Measurements from ENCODE around the gene ATP1A4. TPM values are rescaled to one million over a fixed set of nuclear protein-coding genes. Genes with fewer than 3 reads are reported as not detected.

Gene ATP1A4
- total and polyA plus RNA-seq, 2 donors: 6.2 to 8.3 TPM

DNA sequence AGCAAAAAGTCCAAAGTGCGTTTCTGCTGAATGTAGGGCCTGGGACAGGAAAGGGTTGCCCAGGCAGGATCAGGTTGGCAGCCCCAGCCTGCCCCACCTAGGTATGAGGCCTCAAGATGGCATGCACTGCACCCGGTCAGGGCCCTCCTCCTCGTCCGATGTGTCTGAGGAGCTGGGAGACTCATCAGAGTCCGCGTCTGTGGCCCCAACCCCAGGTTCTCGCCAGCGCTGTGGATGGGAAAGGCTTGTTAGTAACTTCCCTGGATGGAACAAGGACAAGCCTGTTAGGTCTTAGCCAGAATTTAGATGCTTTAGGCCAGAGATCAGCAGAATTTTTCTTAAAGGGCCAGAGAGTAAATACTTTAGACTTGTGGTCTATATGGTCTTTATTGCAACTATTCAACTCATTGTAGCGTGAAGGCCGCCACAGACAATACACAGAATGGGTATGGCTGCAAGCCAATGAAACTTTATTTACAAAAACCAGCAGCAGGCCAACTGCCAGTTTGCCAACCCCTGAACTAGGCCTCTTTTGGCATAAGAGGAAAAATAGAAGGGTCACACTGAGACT, 66.2 kb downstream of the ATP1A4 start:
- 33% methylated on average over 10 of the region's 10 CpGs for WGBS
- Histone ChIP-seq H3K4me3 (ENCODE audit: low read depth, low read length) (no peak overlapping the region), H3K27ac (ENCODE audit: low read depth) (no peak overlapping the region), H3K36me3 (ENCODE audit: insufficient read depth) (peaks cover 11% of the 10 kb centered on the region), H3K4me1 (ENCODE audit: insufficient read depth) (no peaks in the 10 kb centered on the region)
- no peak for DNase-seq (ENCODE audit: extremely low spot score)

DNA sequence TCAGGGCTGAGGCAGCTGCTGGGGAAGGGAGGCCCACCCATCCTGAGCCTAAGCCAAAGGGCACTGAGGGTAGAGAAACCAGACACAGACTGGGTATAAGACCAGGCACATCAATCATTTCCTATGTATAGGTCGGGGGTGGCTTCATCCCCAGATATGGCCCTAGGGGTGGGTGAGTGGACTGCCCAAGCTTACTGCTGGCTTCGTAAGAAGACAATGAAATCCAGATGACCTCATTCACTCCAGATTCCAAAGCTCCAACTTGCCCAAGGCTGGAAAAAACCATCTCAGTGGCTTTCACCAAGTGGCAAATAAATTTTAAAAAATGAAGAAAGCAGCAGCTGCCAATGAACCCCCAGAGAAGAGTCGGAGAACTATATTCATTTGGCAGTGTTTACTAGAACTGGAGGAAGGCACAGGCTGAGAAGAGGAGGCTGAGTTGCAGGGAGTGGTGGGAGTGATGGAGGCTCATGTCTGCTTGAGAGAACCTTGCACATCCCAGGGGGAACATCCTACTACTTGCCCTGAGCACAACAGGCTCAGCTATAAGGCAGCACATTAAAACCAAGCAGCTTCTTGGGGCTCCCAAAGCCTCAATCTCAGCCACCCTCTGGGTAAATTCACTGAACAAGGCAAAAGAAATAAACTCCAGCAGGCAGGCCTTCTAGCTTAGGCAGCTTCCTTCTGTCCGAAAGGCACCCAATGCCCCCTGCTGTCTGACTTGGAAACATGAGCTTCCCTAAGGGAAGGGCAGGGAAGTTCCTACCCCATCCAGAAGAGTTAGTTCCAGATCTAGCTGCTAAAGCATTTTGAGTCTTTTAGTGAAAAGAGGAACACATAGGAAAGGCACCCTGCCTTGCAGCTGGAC, 67.9 kb downstream of the ATP1A4 start:
- 37% methylated on average over 4 of the region's 4 CpGs for WGBS
- no peak for DNase-seq (ENCODE audit: extremely low spot score)

DNA sequence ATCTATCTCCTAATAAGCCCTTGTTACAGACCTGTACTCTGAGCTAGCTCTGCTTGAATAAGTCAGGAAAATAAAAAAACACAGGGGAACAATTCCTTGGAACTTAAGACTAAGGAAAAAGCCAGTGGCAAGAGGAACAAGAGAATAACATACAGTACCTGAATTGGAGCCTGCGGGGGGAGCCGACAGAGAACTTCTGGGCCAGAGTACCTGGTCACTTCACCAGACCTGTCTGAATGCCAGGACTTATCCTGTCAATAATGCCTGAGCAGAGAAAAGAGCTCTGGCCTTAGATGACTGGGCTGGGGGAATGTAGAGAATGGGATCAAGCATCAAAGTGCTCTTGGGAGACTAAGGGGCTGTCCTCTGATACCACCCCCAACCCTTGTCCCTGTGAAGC, 68.9 kb downstream of the ATP1A4 start:
- H3K4me3 ChIP-seq (ENCODE audit: low read depth, low read length): no peak overlapping the region
- no peaks in the 10 kb centered on the region for H3K4me1 ChIP-seq (ENCODE audit: insufficient read depth)
- no peak overlapping the region for H3K27ac ChIP-seq (ENCODE audit: low read depth)
- DNase-seq (ENCODE audit: extremely low spot score): no peak
- 81% methylated on average over 2 of the region's 2 CpGs for WGBS
- peaks cover 13% of the 10 kb centered on the region for H3K36me3 ChIP-seq (ENCODE audit: insufficient read depth)

More for the DNA sequence above, 67.9 kb downstream of the ATP1A4 start:
- H3K4me1 ChIP-seq (ENCODE audit: insufficient read depth): no peaks in the 10 kb centered on the region
- H3K27ac ChIP-seq (ENCODE audit: low read depth): no peak overlapping the region
- peaks cover 9% of the 10 kb centered on the region for H3K36me3 ChIP-seq (ENCODE audit: insufficient read depth)
- no peak overlapping the region for H3K4me3 ChIP-seq (ENCODE audit: low read depth, low read length)

DNA sequence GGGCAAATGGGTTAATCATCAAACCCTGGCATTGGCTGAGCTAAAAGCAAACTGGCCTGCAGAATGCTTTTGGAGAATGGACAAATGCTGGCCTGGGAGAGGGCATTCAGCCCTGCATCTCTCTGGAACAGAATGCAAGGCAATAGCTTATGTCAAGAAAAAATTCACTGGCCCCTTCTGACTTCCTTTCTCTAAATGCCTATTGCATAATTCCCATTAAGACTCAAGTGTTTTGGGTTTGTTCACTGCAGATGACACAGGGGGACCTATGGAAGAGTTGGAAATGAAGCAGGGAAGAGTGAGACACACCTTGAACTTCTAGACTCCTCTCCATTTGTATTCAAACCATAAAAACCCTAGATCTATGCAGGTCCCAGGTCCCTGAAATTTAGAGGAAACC, 69.7 kb downstream of the ATP1A4 start:
- H3K36me3 ChIP-seq (ENCODE audit: insufficient read depth): peaks cover 9% of the 10 kb centered on the region
- H3K27ac ChIP-seq (ENCODE audit: low read depth): no peak overlapping the region
- no peak overlapping the region for H3K4me3 ChIP-seq (ENCODE audit: low read depth, low read length)
- DNase-seq (ENCODE audit: extremely low spot score): no peak
- H3K4me1 ChIP-seq (ENCODE audit: insufficient read depth): no peaks in the 10 kb centered on the region

DNA sequence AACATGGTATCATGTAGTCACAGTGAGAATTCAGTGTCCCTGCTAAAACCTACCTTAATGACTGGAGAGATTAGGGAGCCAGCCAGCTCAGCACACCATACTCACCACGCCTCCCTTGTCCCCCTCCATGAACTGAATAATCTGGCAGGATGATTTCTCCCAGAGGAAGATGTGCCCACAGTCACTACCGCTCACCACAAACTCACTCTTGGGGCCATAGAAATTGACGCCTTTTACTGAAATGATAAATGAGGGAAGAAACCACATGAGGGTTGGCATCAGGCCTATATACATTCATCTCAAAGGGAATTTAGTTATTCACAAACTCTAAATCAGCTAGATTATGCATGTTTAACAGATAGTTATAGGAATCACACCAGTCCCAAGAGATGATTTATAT, 71.1 kb downstream of the ATP1A4 start:
- Histone ChIP-seq H3K36me3 (ENCODE audit: insufficient read depth) (peaks cover 7% of the 10 kb centered on the region), H3K4me3 (ENCODE audit: low read depth, low read length) (no peak overlapping the region), H3K27ac (ENCODE audit: low read depth) (no peak overlapping the region), H3K4me1 (ENCODE audit: insufficient read depth) (no peaks in the 10 kb centered on the region)
- 90% methylated on average over 3 of the region's 3 CpGs for WGBS
- no peak for DNase-seq (ENCODE audit: extremely low spot score)

DNA sequence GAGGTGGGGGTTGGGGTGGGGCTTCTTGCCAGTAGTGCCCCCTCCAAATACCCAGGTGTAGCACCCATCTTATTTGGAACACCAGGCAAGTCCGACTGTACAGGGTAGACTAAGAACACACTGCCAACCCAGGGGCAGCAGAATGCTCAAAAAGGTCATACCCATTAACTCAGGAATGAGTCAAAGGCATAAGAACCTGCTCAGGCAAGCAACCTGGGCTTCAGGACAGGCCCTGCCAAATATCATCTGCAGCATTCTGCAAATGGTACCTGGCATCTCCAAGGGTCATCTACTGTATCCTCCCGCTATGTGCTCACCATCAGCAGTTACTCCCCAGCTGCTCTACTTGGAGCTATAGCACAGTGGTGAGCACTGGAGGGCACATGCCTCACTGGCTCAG, 73.2 kb downstream of the ATP1A4 start:
- H3K36me3 ChIP-seq (ENCODE audit: insufficient read depth): peaks cover 7% of the 10 kb centered on the region
- 98% methylated on average over 2 of the region's 2 CpGs for WGBS

DNA sequence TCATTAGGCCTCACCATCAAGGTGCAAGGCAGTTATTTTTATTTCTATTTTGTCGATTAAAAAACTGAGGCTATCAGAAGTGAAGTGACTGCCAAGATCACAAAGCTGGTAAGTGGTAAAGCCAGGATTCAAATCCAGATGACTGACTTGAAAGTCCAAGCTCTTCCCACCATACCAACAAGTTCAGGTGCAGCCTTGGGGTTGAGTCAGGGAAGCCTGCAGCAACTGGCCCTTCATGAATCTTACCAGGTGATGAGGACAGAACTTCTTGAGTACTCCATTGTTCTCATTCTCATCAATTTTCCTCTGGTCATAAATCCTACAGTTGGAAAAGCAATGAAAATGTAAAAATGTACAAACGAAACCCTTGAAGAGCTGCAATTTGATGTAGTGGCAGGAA, 73.9 kb downstream of the ATP1A4 start:
- Histone ChIP-seq H3K27ac (ENCODE audit: low read depth) (no peak overlapping the region), H3K4me3 (ENCODE audit: low read depth, low read length) (no peak overlapping the region), H3K36me3 (ENCODE audit: insufficient read depth) (peaks cover 7% of the 10 kb centered on the region), H3K4me1 (ENCODE audit: insufficient read depth) (no peaks in the 10 kb centered on the region)
- WGBS: 62% methylated on average over 2 of the region's 2 CpGs
- DNase-seq (ENCODE audit: extremely low spot score): no peak

More for the DNA sequence above, 73.2 kb downstream of the ATP1A4 start:
- Histone ChIP-seq H3K27ac (ENCODE audit: low read depth) (no peak overlapping the region), H3K4me1 (ENCODE audit: insufficient read depth) (no peaks in the 10 kb centered on the region), H3K4me3 (ENCODE audit: low read depth, low read length) (no peak overlapping the region)
- DNase-seq (ENCODE audit: extremely low spot score): no peak

DNA sequence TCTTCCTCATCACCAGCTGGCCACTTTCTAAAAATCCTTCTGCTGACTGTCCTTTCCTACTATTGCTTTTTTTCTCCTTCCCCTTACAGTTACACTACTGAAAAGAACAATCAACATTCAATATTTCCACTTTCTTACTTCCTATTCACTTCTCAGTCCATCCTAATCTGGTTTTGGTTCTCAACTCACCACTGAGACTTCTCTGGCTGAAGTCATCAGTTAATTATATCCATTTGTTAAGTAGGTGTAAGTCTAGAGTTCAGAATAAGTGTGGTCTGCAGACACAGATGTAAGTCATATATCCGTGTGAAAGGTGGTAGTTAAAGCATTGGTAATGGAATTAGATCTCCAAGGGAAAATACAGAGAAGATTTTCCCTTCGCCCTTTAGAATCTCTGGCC, 75.2 kb downstream of the ATP1A4 start:
- Histone ChIP-seq H3K4me1 (ENCODE audit: insufficient read depth) (no peaks in the 10 kb centered on the region), H3K27ac (ENCODE audit: low read depth) (no peak overlapping the region), H3K4me3 (ENCODE audit: low read depth, low read length) (no peak overlapping the region), H3K36me3 (ENCODE audit: insufficient read depth) (peaks cover 7% of the 10 kb centered on the region)
- 91% methylated on average over 2 of the region's 2 CpGs for WGBS
- no peak for DNase-seq (ENCODE audit: extremely low spot score)

DNA sequence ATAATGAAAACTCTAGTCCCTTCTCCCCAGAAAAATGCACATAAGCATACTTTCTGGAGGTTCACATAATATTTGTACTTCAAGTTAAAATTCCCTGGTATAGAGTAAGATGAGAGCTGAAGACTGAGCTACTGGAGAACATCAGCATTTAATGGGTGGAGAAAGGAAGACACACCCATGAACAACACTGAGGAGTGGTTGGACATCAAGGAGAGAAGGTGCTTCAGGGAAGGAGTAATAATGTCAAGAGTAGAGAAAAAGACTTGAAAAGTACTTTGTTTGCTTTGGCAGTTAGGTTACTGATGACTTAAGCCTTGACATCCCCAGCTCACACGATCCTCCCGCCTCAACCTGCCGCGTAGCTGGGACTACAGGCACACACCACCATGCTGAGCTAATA, 75.6 kb downstream of the ATP1A4 start:
- Histone ChIP-seq H3K36me3 (ENCODE audit: insufficient read depth) (peaks cover 7% of the 10 kb centered on the region), H3K4me1 (ENCODE audit: insufficient read depth) (no peaks in the 10 kb centered on the region)
- WGBS: 90% methylated on average over 4 of the region's 4 CpGs

DNA sequence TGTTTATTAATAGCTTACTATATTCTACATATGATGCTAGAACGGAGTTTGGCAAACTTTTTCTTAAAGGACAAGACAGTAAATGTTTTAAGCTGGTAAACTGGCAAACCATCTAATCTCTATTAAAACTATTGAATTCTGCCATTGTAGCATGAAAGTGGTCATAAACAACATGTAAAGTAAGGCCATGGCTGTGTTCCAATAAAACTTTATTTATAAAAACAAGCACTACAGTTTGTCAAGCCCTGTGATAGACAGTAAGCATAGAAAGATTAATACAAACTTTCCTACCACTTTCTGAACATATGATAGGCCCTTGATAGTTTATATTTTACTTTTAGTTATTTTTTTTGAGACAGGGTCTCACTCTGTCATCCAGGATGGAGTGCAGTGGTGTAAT, 76.2 kb downstream of the ATP1A4 start:
- no peak for DNase-seq (ENCODE audit: extremely low spot score)
- peaks cover 5% of the 10 kb centered on the region for H3K36me3 ChIP-seq (ENCODE audit: insufficient read depth)
- WGBS: 97% methylated on average over 1 of the region's 1 CpG

More for the DNA sequence above, 75.6 kb downstream of the ATP1A4 start:
- Histone ChIP-seq H3K27ac (ENCODE audit: low read depth) (no peak overlapping the region), H3K4me3 (ENCODE audit: low read depth, low read length) (no peak overlapping the region)
- DNase-seq (ENCODE audit: extremely low spot score): no peak

DNA sequence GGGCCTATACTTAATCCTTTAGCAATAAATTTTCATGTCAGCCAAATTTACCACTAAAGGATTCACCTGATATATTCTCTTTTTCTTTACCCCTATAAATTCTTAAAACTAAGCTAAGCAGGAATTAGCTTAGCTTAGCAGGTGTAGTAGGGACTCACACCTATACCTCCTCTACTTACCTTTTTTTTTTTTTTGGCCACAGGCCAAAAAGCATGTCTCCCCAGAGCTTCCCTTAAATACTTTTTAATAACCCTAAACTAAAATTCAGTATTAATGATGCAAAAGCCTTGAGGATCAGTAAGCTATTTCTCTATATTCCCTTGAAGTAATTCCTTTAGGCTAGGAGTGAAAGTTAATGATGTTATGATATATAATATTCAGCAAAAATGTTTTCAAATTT, 77.0 kb downstream of the ATP1A4 start:
- no peak overlapping the region for H3K4me3 ChIP-seq (ENCODE audit: low read depth, low read length)
- no peak overlapping the region for H3K27ac ChIP-seq (ENCODE audit: low read depth)
- H3K4me1 ChIP-seq (ENCODE audit: insufficient read depth): no peaks in the 10 kb centered on the region
- DNase-seq (ENCODE audit: extremely low spot score): no peak
- peaks cover 5% of the 10 kb centered on the region for H3K36me3 ChIP-seq (ENCODE audit: insufficient read depth)

More for the DNA sequence above, 76.2 kb downstream of the ATP1A4 start:
- H3K4me1 ChIP-seq (ENCODE audit: insufficient read depth): no peaks in the 10 kb centered on the region
- H3K27ac ChIP-seq (ENCODE audit: low read depth): no peak overlapping the region
- no peak overlapping the region for H3K4me3 ChIP-seq (ENCODE audit: low read depth, low read length)

DNA sequence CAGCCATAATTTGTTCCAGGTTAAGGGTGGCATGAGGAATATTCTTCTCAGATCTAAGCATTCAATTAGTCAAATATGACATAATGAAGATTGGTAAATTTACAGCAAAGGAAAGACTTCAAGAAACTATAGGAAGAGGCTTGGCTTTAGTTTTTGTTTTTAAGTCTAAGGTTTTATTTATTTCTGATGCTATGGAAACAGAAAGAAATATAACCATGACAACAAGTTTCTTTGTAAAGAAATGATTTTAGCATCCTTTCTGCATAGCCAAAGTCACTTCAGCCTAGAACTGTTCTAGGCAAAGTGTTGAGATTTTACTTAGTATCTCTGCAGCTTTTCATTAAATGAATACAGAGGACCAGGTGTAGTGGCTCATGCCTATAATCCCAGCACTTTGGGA, 81.5 kb downstream of the ATP1A4 start:
- Histone ChIP-seq H3K36me3 (ENCODE audit: insufficient read depth) (peaks cover 7% of the 10 kb centered on the region), H3K4me3 (ENCODE audit: low read depth, low read length) (no peak overlapping the region), H3K27ac (ENCODE audit: low read depth) (no peak overlapping the region), H3K4me1 (ENCODE audit: insufficient read depth) (no peaks in the 10 kb centered on the region)
- no peak for DNase-seq (ENCODE audit: extremely low spot score)

All from urinary bladder (tissue), 4 donors.